Motor neuron (in vitro differentiated cells): ENCODE results near the gene ADGRL3. TPM values are rescaled to one million over a fixed set of nuclear protein-coding genes. Genes with fewer than 3 reads are reported as not detected.

Experiments
- ATAC-seq, 8 experiments: fragments of 200-7000 bp; cut with Tn5 transposase; replicated peaks in 6 of 8; 2 replicates each; pipeline ENCODE4 v1.8.0; 2021; ENCODE audit warnings: mild to moderate bottlenecking in 8 of 8, moderate library complexity in 8 of 8
- H3K27ac ChIP-seq, 2 donors: fragments of 250-450 bp; sonication (Bioruptor Pico); 2 replicates each; pipeline ENCODE4 v1.9.0; 2021; ENCODE audit warnings: antibody characterized with exemption in 2 of 2, mild to moderate bottlenecking in 2 of 2, moderate library complexity in 1 of 2
- H3K4me1 ChIP-seq, 2 donors: fragments of 250-450 bp; sonication (Bioruptor Pico); replicated peaks in 1 of 2; 2 replicates each; pipeline ENCODE4 v1.6.1; 2021; ENCODE audit warnings: antibody characterized with exemption in 2 of 2, mild to moderate bottlenecking in 2 of 2, moderate library complexity in 1 of 2
- H3K4me3 ChIP-seq, 5 donors: fragments of 250-450 bp; sonication (Bioruptor Pico); 2 replicates each; pipeline ENCODE4 v1.9.0; 2021; ENCODE audit warnings: antibody characterized with exemption in 5 of 5, mild to moderate bottlenecking in 5 of 5, moderate library complexity in 4 of 5
- WGBS, 10 experiments: fragments of 450-650 bp; shearing (Covaris generic); methylation state at CpG; one replicate each; pipeline ENCODE4 v1.0.0; 2022; 5-methylcytosine and 5-hydroxymethylcytosine counted together
- in situ Hi-C, 9 experiments: fragments of 400-800 bp; cut with MboI; loops; one replicate each; pipeline ENCODE4 v1.15.0; 2021; ENCODE audit warnings: low sequenced_read_pairs in 9 of 9, low pct_unique_long_range_greater_than_20kb in 2 of 9; ENCODE audit not compliant: unreplicated experiment in 9 of 9
- total RNA-seq, 8 experiments: library from RNA; unstranded; fragments of 300-600 nt; gene quantifications; 2 replicates each; pipeline versions ENCODE4 v1.2.3 to v1.2.4, GENCODE V29; 2022

ADGRL3 gene
- total RNA-seq, 8 experiments from 2014 or later = 0.15 to 117 (median 70.8) TPM

DNA sequence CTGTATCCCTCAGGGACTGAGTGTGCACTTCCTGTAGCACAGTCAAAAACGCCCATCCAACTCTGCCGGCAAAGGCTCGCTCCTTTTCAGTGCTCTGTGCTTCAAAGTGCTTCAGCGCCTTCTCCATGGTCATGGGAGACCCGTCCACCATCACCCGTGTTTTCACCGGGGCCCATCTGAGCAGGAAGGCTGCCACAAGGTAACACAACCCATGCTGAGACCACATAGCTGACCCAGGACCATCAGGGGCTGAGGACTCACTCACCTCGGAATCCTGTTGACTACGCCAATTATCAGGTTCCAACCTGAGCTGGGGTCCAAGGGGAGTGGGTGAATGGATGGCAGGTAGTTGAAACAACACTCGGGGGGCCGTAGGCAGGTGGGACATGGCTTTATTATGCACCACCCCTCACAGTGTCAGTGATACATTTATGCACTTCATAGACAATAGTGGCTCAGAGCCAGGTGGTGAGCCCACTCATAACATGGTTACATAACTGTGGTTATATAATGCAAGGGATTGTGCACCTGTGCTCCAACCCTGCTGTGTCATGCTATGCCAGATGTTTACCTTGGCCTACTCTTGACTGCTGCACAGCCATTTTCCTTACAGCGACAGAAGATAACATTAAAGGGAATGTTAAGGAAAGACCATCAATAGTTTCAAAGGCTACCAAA, 227.8 kb downstream of the ADGRL3 start:
- 15 to 100% (median 60%) methylated on average over 1 to 7 of the region's 12 CpGs; no CpG with 5 or more reads in 3 of the 10 experiments for WGBS, 10 experiments
- H3K27ac ChIP-seq = no peak overlapping the region

DNA sequence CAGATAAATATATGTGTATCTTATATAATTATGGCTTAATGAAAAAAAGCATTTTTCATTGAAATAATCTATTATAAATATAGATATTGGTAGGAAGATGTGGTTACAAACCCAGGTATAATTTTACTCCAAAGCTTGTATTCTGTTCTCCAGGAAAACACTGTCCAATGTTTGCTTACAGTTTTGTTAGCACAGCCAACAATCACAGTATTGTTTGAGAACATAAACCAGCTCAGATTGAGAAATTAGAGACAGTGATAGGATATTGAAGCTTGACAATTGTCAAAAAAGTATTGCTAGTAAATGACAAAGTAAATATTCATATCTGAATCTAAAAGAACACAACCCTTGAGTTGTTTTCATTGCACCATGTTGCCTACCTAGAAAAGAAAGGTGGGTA, 228.8 kb downstream of the ADGRL3 start:
- H3K4me3 ChIP-seq = no peak overlapping the region
- in situ Hi-C loops = no loop called here
- no peak overlapping the region for H3K27ac ChIP-seq
- no peaks in the 10 kb centered on the region for H3K4me1 ChIP-seq
- ATAC-seq = no peak

More for the DNA sequence above, 227.8 kb downstream of the ADGRL3 start:
- Histone ChIP-seq H3K4me3 (no peak overlapping the region), H3K4me1 (no peaks in the 10 kb centered on the region)
- ATAC-seq = no peak
- in situ Hi-C loops = no loop called here

DNA sequence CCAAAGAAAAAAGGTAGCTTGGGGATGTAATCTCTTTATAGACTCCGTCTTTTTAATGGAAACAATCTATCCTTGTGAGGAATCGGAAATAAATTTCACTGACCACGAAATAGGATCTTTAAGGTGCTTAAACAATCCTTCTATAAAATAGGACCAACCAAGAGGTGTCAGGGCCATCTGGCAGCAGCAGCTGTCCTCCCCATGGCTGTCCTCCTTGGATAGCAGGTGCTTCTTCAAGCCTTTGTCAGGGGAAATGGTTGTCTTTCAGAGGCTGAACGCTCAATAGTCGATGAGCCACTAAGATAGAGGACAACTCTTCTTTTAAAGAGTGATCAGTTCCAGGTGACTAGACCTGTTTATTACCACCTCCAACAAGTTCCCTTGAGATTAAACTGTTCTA, 231.0 kb downstream of the ADGRL3 start:
- ATAC-seq = no peak
- in situ Hi-C loops = no loop called here
- Histone ChIP-seq H3K4me1 (no peaks in the 10 kb centered on the region), H3K27ac (no peak overlapping the region), H3K4me3 (no peak overlapping the region)
- WGBS, 10 experiments = 12 to 100% (median 89%) methylated on average over 2 to 5 of the region's 5 CpGs

DNA sequence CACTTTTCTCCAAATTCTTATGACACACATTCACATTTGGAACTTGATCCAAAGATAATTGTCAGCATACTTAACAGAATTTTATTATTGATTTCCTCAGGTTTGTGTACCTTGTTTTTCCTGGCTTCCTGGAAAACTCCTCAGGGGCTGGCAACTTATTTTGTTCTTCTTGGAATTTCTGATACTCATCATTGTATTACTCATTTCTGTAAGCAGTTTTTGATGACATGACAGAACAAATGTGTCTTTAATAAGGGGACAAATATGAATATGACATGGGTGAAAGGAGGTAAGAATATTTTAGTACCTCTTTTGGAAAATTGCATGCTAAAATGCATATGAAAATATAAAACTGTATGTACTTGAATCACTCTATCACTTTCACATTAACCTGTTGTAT, 237.8 kb downstream of the ADGRL3 start:
- no peak overlapping the region for H3K27ac ChIP-seq
- H3K4me3 ChIP-seq = no peak overlapping the region
- ATAC-seq = no peak
- H3K4me1 ChIP-seq = no peaks in the 10 kb centered on the region
- in situ Hi-C loops = no loop called here

DNA sequence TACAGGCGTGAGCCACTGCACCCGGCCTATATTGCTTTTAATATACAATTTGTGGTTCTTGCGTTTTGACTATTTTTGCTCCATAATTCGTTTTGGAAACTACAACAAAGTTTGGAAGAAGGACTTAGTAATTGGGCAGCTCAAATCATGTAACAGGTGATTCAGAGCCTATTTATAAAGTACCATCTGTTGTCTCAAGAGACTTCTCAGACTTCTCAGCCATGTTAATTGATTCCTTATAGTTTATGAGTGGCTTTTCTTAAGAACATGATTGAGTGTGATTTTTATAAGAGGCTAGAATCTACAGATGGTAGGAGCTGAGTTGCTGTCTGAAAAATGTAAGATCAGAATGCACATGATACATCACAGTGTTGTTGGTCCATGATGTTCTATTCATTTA, 240.2 kb downstream of the ADGRL3 start:
- 0 to 100% (median 87%) methylated on average over 1 to 4 of the region's 4 CpGs; no CpG with 5 or more reads in 2 of the 10 experiments for WGBS, 10 experiments
- in situ Hi-C loops = no loop called here
- ATAC-seq = no peak
- Histone ChIP-seq H3K4me1 (no peaks in the 10 kb centered on the region), H3K4me3 (no peak overlapping the region), H3K27ac (no peak overlapping the region)

DNA sequence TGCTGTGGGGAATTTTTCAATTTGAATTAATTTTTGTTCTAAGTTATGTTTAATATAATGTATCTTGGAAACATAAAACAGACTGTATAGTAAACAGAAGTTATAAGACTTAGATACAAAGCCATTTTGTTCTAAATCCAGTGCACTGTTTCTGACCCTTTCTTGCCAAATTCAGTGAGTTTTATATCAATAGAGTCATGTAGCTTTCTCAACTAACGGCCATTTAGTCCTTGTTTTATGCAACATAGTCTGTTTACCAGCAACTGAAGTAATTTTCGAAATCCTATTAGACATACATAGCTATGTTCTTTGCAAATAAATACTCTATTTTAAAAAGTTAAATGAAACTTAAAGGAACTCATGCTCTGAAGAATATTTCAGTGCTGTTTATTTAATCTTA, 242.8 kb downstream of the ADGRL3 start:
- Histone ChIP-seq H3K27ac (no peak overlapping the region), H3K4me1 (no peaks in the 10 kb centered on the region), H3K4me3 (no peak overlapping the region)
- in situ Hi-C loops = no loop called here
- no peak for ATAC-seq
- WGBS, 10 experiments = 0 to 96% (median 66%) methylated on average over 2 of the region's 2 CpGs; no CpG with 5 or more reads in 2 of the 10 experiments

DNA sequence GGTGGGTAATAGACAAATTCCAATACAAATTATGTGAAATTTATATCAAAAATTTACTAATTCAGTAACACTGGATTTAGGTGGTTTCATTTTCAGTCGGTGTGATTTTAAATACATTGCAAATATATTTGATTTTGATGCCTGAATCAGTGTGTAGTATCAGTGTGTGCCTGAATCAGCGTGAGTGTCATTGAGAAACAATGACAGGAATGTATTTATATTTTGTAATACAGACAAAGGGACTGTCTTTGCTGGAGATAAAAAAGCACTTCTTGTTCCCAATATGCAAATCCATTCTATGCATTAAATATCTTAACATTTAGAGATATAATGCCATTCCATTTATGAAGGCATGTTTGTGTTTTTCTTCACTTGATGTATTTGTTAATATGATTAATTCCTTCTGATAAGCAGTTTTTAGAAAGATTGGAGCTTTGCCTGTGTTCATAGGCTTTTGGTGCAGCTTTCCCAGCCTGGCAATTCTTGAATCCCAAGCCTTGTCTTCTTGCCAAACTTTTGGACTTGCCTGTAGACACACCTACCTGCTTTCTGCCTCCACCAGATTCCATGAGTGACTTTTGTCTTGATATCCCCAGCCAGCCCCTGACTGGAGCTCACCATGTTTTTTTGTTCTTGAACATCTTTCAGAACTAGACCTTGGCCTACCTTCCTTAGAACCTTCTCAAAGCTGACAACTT, 243.8 kb downstream of the ADGRL3 start:
- peak in 1 of 8 experiments; percentile 27 for ATAC-seq
- WGBS, 10 experiments = 8 to 100% (median 77%) methylated on average over 1 to 2 of the region's 2 CpGs; no CpG with 5 or more reads in 1 of the 10 experiments
- no peak overlapping the region for H3K4me3 ChIP-seq
- in situ Hi-C loops = no loop called here
- H3K27ac ChIP-seq = no peak overlapping the region
- H3K4me1 ChIP-seq = no peaks in the 10 kb centered on the region

DNA sequence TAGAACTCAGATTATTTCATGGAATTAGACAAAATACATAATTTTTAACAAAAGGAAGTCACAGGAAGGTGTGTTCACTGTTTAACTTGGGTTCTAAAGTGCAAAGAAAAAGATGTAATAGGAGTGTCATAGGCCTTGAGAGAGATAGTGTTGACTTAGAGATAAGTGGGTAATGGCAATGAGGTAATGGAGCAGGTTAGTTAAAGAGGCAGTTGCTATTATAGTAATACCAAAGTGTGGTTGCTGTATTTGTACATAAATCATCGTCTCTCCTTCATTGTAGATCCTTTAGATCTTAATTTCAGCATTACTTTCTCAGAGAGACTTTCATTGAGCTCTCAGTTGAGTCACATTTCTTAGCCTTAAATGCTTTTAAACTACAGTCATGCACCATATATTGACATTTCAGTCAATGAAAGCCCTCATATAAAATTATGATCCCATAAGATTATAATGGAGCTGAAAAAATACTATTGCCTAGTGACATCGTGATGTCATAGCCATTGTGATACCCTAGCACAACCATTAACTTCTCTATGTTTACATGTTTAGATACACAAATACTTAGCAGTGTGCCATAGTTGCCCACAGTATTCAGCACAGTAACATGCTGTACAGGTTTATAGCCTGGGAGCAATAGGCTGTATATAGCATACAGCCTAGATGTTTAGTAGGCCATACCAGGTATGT, 245.4 kb downstream of the ADGRL3 start:
- in situ Hi-C loops = no loop called here
- 4 to 100% (median 95%) methylated on average over 1 to 2 of the region's 2 CpGs; no CpG with 5 or more reads in 1 of the 10 experiments for WGBS, 10 experiments
- Histone ChIP-seq H3K4me1 (no peaks in the 10 kb centered on the region), H3K27ac (no peak overlapping the region), H3K4me3 (no peak overlapping the region)
- ATAC-seq = peak in 3 of 8 experiments; percentile 52 to 76 (median 76)

DNA sequence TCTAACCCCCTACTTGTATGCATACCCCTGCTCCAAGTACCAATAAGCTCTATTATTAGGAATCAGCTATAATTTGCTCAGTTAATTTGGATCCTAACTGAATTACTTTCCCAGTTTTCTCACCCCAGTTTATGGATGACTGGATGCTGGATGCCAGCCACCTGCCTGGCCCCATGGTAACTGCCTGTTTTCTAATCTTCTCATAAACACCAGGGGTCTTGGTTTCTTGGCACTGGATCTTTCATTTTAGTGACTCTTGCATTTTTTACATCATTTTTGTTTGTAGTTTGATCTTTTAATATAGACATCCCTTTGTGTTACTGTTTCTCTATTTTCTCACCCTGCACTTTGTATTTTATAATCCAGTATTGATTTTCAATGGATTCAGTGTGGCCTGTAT, 246.8 kb downstream of the ADGRL3 start:
- in situ Hi-C loops = no loop called here
- H3K4me3 ChIP-seq = no peak overlapping the region
- no peak for ATAC-seq
- no peak overlapping the region for H3K27ac ChIP-seq
- peaks cover 0 to under 1% of the 10 kb centered on the region in 2 donors for H3K4me1 ChIP-seq

DNA sequence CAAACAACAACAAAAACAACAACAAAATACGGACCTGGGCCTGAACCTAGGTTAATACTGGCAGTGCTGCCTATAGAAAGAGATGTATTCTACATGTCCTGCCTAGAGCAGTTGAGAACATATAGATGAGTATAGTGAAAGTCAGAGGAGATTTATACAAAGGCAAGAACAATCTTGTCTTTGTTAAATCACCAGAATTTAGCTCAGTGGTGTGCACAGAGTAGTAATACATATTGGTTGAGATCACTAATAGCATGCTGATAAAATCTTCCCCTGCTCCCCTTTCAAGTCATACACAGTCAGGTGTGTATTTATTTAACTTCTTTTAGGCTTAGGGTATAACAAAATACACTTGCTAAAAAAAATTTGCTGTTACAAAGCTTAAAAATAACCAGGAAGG, 247.8 kb downstream of the ADGRL3 start:
- Histone ChIP-seq H3K27ac (no peak overlapping the region), H3K4me1 (peaks cover 3 to 5% of the 10 kb centered on the region in 2 donors), H3K4me3 (no peak overlapping the region)
- 0 to 100% (median 100%) methylated on average over 1 of the region's 1 CpG; no CpG with 5 or more reads in 1 of the 10 experiments for WGBS, 10 experiments
- no peak for ATAC-seq
- in situ Hi-C loops = no loop called here

DNA sequence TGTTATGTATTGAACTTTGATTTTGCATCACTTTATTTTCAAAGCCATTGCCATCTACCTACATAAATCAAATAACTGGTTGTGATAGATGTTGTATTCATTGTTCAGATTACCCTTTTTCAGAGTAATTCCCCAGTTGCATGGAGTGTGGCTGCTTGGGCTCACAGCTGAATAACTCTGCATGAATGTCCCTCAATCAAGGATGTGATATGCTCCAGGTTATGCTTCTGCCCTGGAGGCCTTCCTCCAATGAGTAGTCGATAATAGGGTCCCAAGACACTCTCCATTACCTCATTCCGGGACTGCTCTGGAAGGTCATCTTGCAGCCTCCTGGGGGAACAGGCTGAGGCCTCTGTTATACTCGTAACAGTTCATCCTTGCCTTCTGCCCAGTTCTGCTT, 251.8 kb downstream of the ADGRL3 start:
- Histone ChIP-seq H3K4me1 (peaks cover 3 to 8% of the 10 kb centered on the region in 2 donors), H3K4me3 (no peak overlapping the region), H3K27ac (peak overlapping the region in 1 of 2 donors; percentile 23)
- peak in 5 of 8 experiments; percentile 17 to 67 (median 23) for ATAC-seq
- in situ Hi-C loops = no loop called here
- WGBS, 10 experiments = 0 to 90% (median 58%) methylated on average over 1 to 3 of the region's 3 CpGs; no CpG with 5 or more reads in 4 of the 10 experiments

DNA sequence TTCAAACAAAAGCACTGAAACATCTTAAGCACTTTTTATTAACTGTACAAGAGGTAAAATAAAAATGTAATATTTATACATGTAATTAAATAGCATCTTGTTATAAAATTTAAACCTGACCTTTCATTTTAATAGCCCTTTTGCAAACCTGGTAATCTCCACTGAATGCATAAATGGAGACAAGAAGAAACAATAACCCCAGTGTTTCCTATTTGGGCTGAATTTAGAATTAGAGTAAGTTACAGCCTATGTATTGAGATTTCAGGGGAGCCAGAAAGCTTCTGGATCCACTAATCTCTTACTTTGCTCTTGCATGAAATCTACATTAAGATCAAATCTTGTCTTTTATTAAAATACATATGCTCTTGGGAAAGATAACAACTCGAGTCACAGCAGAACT, 261.8 kb downstream of the ADGRL3 start:
- in situ Hi-C loops = no loop called here
- Histone ChIP-seq H3K4me1 (no peaks in the 10 kb centered on the region), H3K4me3 (no peak overlapping the region), H3K27ac (no peak overlapping the region)
- no peak for ATAC-seq
- 0 to 100% (median 80%) methylated on average over 1 of the region's 1 CpG; no CpG with 5 or more reads in 1 of the 10 experiments for WGBS, 10 experiments

DNA sequence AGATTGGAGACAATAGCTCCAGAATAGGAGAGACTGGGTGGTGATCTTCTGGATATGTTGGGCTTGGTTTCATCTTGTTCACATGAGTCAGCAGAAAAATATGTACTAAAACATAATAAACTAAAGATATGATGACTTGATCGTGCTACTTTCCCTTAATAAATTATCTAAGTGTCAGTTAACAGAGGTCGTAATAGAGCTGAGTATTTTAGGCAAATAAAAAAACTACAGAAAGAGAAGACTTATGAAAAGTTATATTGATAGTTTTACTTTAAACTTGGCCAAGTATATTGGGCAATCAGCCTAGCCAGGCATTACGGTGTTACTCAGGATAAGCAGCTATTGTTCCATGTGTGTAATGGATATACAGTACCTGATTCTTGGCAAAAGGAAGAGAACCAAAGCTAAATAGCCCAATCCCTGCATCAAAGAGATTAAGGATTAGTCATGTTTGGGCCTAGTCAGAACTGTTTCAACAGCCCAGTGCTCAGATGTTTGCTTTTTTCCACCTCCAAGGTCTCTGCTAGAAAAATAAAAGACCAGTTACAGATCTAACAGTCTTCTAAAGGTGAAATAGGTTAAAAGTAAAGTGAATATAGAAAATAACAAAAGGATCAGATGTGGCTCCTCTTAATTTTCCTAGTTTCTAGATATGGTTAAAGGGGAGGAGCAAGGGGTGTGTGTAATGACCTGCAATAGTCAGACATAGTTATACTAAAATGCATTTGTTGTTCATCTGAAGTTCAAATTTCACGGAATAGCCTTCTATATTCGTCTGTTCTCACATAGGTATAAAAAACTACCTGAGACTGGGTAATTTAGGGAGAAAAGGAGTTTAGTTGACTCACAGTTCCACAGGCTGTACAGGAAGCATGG, 262.6 kb downstream of the ADGRL3 start:
- H3K4me1 ChIP-seq = no peaks in the 10 kb centered on the region
- H3K4me3 ChIP-seq = no peak overlapping the region
- in situ Hi-C loops = no loop called here
- H3K27ac ChIP-seq = no peak overlapping the region
- WGBS, 10 experiments = 7 to 97% (median 85%) methylated on average over 1 to 5 of the region's 5 CpGs
- ATAC-seq = no peak
